OCI-LY7 (cell line): Measurements from ENCODE around the gene CDH15. TPM values are rescaled to one million over a fixed set of nuclear protein-coding genes. Genes with fewer than 3 reads are reported as not detected.
"Not testable (repeated sequence)": the region's sequence is repeated elsewhere in the genome, so short reads cannot be mapped to it uniquely, and the experiment has no call there.

ENCODE experiments used
- BruUV-seq: library from RNA; stranded (reverse); fragments of 400-500 nt; replicated peaks from 2 replicates; lab custom pipeline; 2021; lab: Mats Ljungman, UMichigan
- CTCF ChIA-PET: fragments of 300-600 bp; sonication (Branson Sonifier 250); formaldehyde crosslinking; loops from one replicate; lab custom pipeline; 2022; ENCODE audit warnings: antibody characterized with exemption; ENCODE audit not compliant: unreplicated experiment; lab: Charles Lee
- POLR2A ChIA-PET: fragments of 300-600 bp; sonication (Branson Sonifier 250); formaldehyde crosslinking; loops from one replicate; lab custom pipeline; 2022; ENCODE audit warnings: antibody characterized with exemption; lab: Charles Lee
- DNase-seq: peaks from one replicate; pipeline ENCODE4 v3.0.0-alpha.2; 2015; ENCODE audit warnings: low spot score
- H2AFZ ChIP-seq: fragments of 200-600 bp; sonication (generic), shearing (Covaris generic); 2 replicates; pipeline ENCODE4 v1.6.1; 2014; ENCODE audit warnings: mild to moderate bottlenecking, antibody characterized with exemption, low read length, moderate library complexity
- H3K27ac ChIP-seq: fragments of 200-600 bp; sonication (generic); 2 replicates; pipeline ENCODE4 v1.5.1; 2014; ENCODE audit warnings: mixed run types, low read depth, mild to moderate bottlenecking, moderate library complexity, low read length, inconsistent platforms; ENCODE audit not compliant: poor library complexity, severe bottlenecking
- H3K36me3 ChIP-seq: fragments of 200-600 bp; sonication (generic); 2 replicates; pipeline ENCODE4 v1.6.1; 2014; ENCODE audit warnings: mild to moderate bottlenecking, antibody characterized with exemption, low read length, moderate library complexity, mixed read lengths; ENCODE audit not compliant: insufficient read depth
- H3K4me1 ChIP-seq: fragments of 200-600 bp; sonication (generic); 2 replicates; pipeline ENCODE4 v1.5.1; 2014; ENCODE audit warnings: mild to moderate bottlenecking, low read length; ENCODE audit not compliant: insufficient read depth, poor library complexity, severe bottlenecking
- H3K4me2 ChIP-seq: fragments of 200-600 bp; sonication (generic); 2 replicates; pipeline ENCODE4 v1.6.1; 2014; ENCODE audit warnings: mild to moderate bottlenecking, low read length
- H3K4me3 ChIP-seq: fragments of 200-600 bp; sonication (generic); 2 replicates; pipeline ENCODE4 v1.5.1; 2014; ENCODE audit warnings: mild to moderate bottlenecking, low read depth, low read length; ENCODE audit not compliant: poor library complexity, severe bottlenecking
- H3K79me2 ChIP-seq: fragments of 200-600 bp; sonication (generic); 2 replicates; pipeline ENCODE4 v1.6.1; 2016; ENCODE audit warnings: low read depth, mild to moderate bottlenecking, low read length, moderate library complexity, mixed read lengths; ENCODE audit not compliant: insufficient read depth
- H3K9me2 ChIP-seq: fragments of 200-600 bp; sonication (generic); 2 replicates; pipeline ENCODE4 v1.6.1; 2016; ENCODE audit warnings: mild to moderate bottlenecking, low read length, mixed read lengths; ENCODE audit not compliant: insufficient read depth
- H3K9me3 ChIP-seq: fragments of 200-600 bp; sonication (generic); 2 replicates; pipeline ENCODE4 v1.6.1; 2014; ENCODE audit warnings: mild to moderate bottlenecking, mixed run types, low read length, mixed read lengths
- H4K20me1 ChIP-seq: fragments of 200-600 bp; sonication (generic); 2 replicates; pipeline ENCODE4 v1.6.1; 2014; ENCODE audit warnings: mild to moderate bottlenecking, antibody characterized with exemption, low read length, moderate library complexity, mixed read lengths; ENCODE audit not compliant: insufficient read depth
- EZH2phosphoT487 ChIP-seq: fragments of 200-600 bp; sonication (generic); IDR thresholded peaks from 2 replicates; pipeline ENCODE4 v1.6.1; 2018; ENCODE audit warnings: low read depth, borderline replicate concordance, mild to moderate bottlenecking, mixed run types, antibody characterized with exemption, low read length, moderate library complexity, mixed read lengths
- intact Hi-C: fragments of 100-400 bp; cut with micrococcal nuclease; formaldehyde crosslinking; loops from one replicate; pipeline ENCODE4 v1.10.0; 2022; ENCODE audit not compliant: unreplicated experiment
- total RNA-seq, 2 experiments: library from RNA; depleted of rRNA in 1 of 2; stranded (reverse); fragments of >200 nt in 1 of 2; shearing (Covaris generic) in 1 of 2; gene quantifications; 2 replicates each; pipeline ENCODE4 v1.2.3, GENCODE V29; 2014 to 2022
- TF ChIP-seq, protein P1 (sequence below): fragments of 200-600 bp; sonication (generic); conservative IDR thresholded peaks from 2 replicates; pipeline ENCODE4 v1.5.1; 2014; ENCODE audit warnings: mild to moderate bottlenecking, antibody characterized with exemption, low read length, moderate library complexity, mixed read lengths

CDH15 gene
- total RNA-seq, 2 experiments from 2014 or later = not detected

DNA sequence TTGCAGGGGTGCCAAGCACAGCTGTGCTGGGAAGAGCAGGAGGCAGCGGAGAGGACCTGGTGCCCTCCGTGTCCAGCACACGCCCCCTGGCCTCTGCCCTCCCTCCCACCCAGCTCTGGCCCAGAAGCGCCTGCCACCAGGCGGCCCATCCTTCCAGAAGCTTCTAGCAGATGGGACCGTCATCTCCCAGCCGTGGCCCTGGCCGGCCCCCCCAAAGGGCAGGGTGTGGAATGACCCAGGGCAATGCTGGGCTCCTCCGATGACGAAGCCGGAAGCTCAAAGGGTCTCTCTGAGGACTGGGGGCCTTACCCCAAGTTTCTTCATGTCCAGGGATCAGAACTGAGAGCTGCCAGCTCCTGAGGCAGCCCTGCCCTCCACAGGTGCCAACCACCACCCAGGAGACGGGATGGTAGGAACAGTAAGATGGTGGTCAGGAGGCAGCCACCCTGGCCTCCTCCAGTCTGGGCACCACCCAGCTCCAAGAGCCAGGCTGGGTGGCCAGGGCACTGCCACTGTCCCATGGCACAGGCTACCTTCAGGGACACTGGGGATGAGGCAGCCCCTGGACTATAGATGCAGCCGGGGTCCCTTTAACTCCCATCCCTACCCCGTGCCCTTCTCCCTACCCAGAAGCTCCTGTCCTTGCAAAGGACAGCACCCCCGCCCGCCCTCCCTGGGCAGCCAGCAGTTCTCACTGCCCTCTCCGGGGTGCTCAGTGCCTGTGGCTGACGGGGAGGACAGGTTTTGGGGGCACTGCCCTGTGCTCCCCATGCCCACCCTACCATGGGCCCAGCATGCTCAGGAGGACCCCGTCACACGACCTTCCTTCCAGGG lies 6.5 kb upstream of the CDH15 start:
- Histone ChIP-seq H3K9me3 (no peaks in the 10 kb centered on the region), H3K4me2 (no peak overlapping the region), H3K4me1 (peaks cover 11% of the 10 kb centered on the region), H3K36me3 (no peaks in the 10 kb centered on the region), H3K4me3 (no peak overlapping the region), H3K9me2 (no peaks in the 10 kb centered on the region), H3K27ac (no peak overlapping the region), H3K79me2 (no peaks in the 10 kb centered on the region), H2AFZ (no peak overlapping the region), H4K20me1 (no peaks in the 10 kb centered on the region)
- POLR2A ChIA-PET = interaction anchor here (0.6 kb wide), 1 partner anchor 28 kb away, joined by 3 read pairs; no protein-coding TSS in a partner anchor
- intact Hi-C loops = loop anchor here (5.0 kb wide), 1 partner anchor 68 kb away; no protein-coding TSS in a partner anchor
- no peak for DNase-seq
- CTCF ChIA-PET = no interaction called here
- BruUV-seq = no TSS peak
- TF ChIP-seq EZH2phosphoT487 = no peak
- TF ChIP-seq, protein P1, sequence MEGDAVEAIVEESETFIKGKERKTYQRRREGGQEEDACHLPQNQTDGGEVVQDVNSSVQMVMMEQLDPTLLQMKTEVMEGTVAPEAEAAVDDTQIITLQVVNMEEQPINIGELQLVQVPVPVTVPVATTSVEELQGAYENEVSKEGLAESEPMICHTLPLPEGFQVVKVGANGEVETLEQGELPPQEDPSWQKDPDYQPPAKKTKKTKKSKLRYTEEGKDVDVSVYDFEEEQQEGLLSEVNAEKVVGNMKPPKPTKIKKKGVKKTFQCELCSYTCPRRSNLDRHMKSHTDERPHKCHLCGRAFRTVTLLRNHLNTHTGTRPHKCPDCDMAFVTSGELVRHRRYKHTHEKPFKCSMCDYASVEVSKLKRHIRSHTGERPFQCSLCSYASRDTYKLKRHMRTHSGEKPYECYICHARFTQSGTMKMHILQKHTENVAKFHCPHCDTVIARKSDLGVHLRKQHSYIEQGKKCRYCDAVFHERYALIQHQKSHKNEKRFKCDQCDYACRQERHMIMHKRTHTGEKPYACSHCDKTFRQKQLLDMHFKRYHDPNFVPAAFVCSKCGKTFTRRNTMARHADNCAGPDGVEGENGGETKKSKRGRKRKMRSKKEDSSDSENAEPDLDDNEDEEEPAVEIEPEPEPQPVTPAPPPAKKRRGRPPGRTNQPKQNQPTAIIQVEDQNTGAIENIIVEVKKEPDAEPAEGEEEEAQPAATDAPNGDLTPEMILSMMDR = no peak

DNA sequence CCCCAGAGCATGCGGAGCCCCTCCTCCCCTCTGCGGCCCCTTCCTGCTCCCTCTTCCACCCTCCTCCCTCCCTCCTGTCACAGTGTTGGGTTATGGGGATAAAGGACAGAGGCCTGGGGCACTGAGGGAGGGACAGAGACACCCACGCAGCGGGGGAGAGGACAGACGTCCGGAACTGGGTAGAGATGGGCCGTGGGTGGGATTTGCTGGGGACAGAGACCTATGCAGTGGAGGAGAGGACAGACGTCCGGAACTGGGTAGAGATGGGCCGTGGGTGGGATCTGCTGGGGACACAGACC lies 5.9 kb upstream of the CDH15 start:
- BruUV-seq, H3K9me3 ChIP-seq, H2AFZ ChIP-seq, DNase-seq, H3K4me2 ChIP-seq, H3K79me2 ChIP-seq, H3K9me2 ChIP-seq, H3K4me3 ChIP-seq, POLR2A ChIA-PET, H3K27ac ChIP-seq, H4K20me1 ChIP-seq, H3K36me3 ChIP-seq, CTCF ChIA-PET: not testable (repeated sequence)
- intact Hi-C loops = loop anchor here (5.0 kb wide), 1 partner anchor 68 kb away; no protein-coding TSS in a partner anchor
- H3K4me1 ChIP-seq = peaks cover 17% of the 10 kb centered on the region

DNA sequence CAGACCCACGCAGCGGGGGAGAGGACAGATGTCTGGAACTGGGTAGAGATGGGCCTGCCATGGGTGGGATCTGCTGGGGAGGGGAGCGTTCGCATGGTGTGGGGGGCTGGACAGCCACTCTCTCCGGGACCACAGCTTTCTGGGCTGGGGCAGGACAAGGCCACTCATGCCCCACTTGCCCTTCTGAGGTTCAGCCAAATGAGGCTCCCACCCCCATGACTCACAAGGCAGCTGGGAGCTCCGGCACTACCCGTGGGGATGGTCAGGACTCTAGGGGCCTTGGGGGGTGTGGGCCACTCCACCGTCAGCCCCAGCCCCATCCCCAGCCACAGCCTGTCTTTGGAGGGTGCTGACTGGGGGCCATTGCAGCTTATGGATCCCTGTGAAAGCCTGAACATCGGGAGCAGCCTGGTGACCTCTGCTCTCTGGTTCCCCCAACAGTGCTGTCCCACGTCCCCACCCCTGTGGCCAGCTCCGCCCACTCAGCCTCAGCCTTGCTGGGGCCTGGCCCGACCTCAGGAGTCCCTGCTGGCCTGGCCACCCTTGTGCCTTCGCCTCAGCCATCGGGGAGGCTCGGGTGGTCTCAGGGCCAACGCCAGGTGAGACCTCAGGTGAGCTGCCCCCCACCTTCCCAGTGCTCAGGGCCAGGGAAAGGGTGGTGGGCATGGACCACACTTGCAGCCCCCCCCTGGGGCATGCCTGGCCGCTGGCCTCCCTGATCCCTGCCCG lies 4.7 kb upstream of the CDH15 start:
- ChIA-PET CTCF (interaction anchor here (0.6 to 0.7 kb wide), 2 partner anchors 303 to 356 kb away, joined by 3 to 5 read pairs; no protein-coding TSS in a partner anchor), POLR2A (no interaction called here)
- no peak overlapping the region for H3K27ac ChIP-seq
- no peaks in the 10 kb centered on the region for H3K9me2 ChIP-seq
- DNase-seq = no peak
- TF ChIP-seq, protein P1 = no peak
- no peak for TF ChIP-seq EZH2phosphoT487
- no peaks in the 10 kb centered on the region for H3K79me2 ChIP-seq
- no TSS peak for BruUV-seq
- intact Hi-C loops = loop anchor here (1.0 to 5.0 kb wide), 4 partner anchors 70 to 351 kb away; partner anchors contain the start of gene TRAPPC2L
- H4K20me1 ChIP-seq = no peaks in the 10 kb centered on the region
- H3K4me1 ChIP-seq = peaks cover 24% of the 10 kb centered on the region
- no peak overlapping the region for H2AFZ ChIP-seq
- peak overlapping the region; percentile 32 for H3K4me2 ChIP-seq
- no peak overlapping the region for H3K4me3 ChIP-seq
- no peaks in the 10 kb centered on the region for H3K36me3 ChIP-seq
- no peaks in the 10 kb centered on the region for H3K9me3 ChIP-seq
